Panc1 (cell line): ENCODE data around the gene FRS2. TPM values are rescaled to one million over a fixed set of nuclear protein-coding genes. Genes with fewer than 3 reads are reported as not detected.
A peak's percentile ranks its signal among the peaks of the same experiment; 100 is the strongest.

Experiments
- ATAC-seq: fragments of 200-7000 bp; cut with Tn5 transposase; 2 replicates; pipeline ENCODE4 v1.9.1; 2020; ENCODE audit warnings: mild to moderate bottlenecking, moderate library complexity
- BruUV-seq: library from RNA; stranded (reverse); fragments of 400-500 nt; replicated peaks from 2 replicates; lab custom pipeline; 2021; lab: Mats Ljungman, UMichigan
- CTCF ChIA-PET: fragments of 300-600 bp; sonication (Branson Sonifier 250); formaldehyde crosslinking; loops from one replicate; lab custom pipeline; 2022; ENCODE audit warnings: antibody characterized with exemption; lab: Charles Lee
- POLR2A ChIA-PET: fragments of 300-600 bp; sonication (Branson Sonifier 250); formaldehyde crosslinking; loops from one replicate; lab custom pipeline; 2022; ENCODE audit warnings: antibody characterized with exemption; lab: Charles Lee
- DNase-seq: peaks from one replicate; pipeline ENCODE4 v3.0.0-alpha.2; 2010; ENCODE audit warnings: low read depth, low spot score
- H3K27ac ChIP-seq: 2 replicates; pipeline ENCODE4 v1.5.1; 2011; ENCODE audit warnings: mild to moderate bottlenecking, low read length, inconsistent platforms
- H3K27me3 ChIP-seq: fragments of 200-500 bp; sonication (Bioruptor generic); 2 replicates; pipeline ENCODE4 v1.6.0; 2014; ENCODE audit warnings: low read length, inconsistent platforms; ENCODE audit not compliant: control insufficient read depth, insufficient read depth
- H3K36me3 ChIP-seq: fragments of 200-500 bp; sonication (Bioruptor generic); 2 replicates; pipeline ENCODE4 v1.5.1; 2014; ENCODE audit warnings: inconsistent platforms, mild to moderate bottlenecking, low read length, moderate library complexity; ENCODE audit not compliant: control insufficient read depth, insufficient read depth
- H3K4me1 ChIP-seq: 2 replicates; pipeline ENCODE4 v1.5.1; 2011; ENCODE audit warnings: inconsistent platforms, mild to moderate bottlenecking, low read length, moderate library complexity; ENCODE audit not compliant: control insufficient read depth, insufficient read depth
- H3K4me3 ChIP-seq, 2 experiments: 2 replicates each; pipeline ENCODE4 v1.5.1; 2011 to 2012; ENCODE audit warnings: low read depth in 2 of 2, low read length in 2 of 2, mild to moderate bottlenecking in 2 of 2, inconsistent platforms in 1 of 2, moderate library complexity in 1 of 2
- H3K9me3 ChIP-seq: fragments of 200-500 bp; sonication (Bioruptor generic); 2 replicates; pipeline ENCODE4 v1.5.1; 2014; ENCODE audit warnings: low read depth, mild to moderate bottlenecking, inconsistent platforms, low read length, moderate library complexity; ENCODE audit not compliant: control insufficient read depth, insufficient read depth
- CTCF ChIP-seq: fragments of 450-650 bp; IDR thresholded peaks from 2 replicates; pipeline ENCODE4 v1.5.1; 2017; ENCODE audit warnings: mild to moderate bottlenecking
- POLR2AphosphoS5 ChIP-seq: IDR thresholded peaks from 2 replicates; pipeline ENCODE4 v1.6.1; 2012; ENCODE audit warnings: mild to moderate bottlenecking, low read depth, low read length, moderate library complexity
- SIN3A ChIP-seq: IDR thresholded peaks from 2 replicates; pipeline ENCODE4 v1.6.1; 2012; ENCODE audit warnings: low read depth, mild to moderate bottlenecking, low read length, moderate library complexity, borderline replicate concordance; ENCODE audit not compliant: insufficient read depth
- TCF7L2 ChIP-seq: IDR thresholded peaks from 2 replicates; pipeline ENCODE4 v1.6.1; 2011; ENCODE audit warnings: mild to moderate bottlenecking, low read depth, low read length, inconsistent platforms
- in situ Hi-C: cut with HindIII; loops from 2 replicates; pipeline ENCODE4 v1.10.0; 2016; ENCODE audit warnings: low sequenced_read_pairs, low pct_unique_long_range_greater_than_20kb
- intact Hi-C: fragments of 100-400 bp; cut with micrococcal nuclease; formaldehyde crosslinking; loops from one replicate; pipeline ENCODE4 v1.10.0; 2022; ENCODE audit not compliant: unreplicated experiment
- total RNA-seq: library from RNA; stranded (reverse); gene quantifications from one replicate; pipeline ENCODE4 v1.2.1, GENCODE V29; 2021; ENCODE audit not compliant: unreplicated experiment
- TF ChIP-seq, protein P1 (sequence below), 2 experiments: IDR thresholded peaks; 2 replicates each; pipeline ENCODE4 v1.6.1; 2011 to 2012; ENCODE audit warnings: low read depth in 2 of 2, control low read depth in 1 of 2, low read length in 1 of 2, mild to moderate bottlenecking in 1 of 2, moderate library complexity in 1 of 2; ENCODE audit not compliant: insufficient read depth in 1 of 2

FRS2 gene
- total RNA-seq, 1 experiment from 2014 or later, result 26.6 TPM

DNA sequence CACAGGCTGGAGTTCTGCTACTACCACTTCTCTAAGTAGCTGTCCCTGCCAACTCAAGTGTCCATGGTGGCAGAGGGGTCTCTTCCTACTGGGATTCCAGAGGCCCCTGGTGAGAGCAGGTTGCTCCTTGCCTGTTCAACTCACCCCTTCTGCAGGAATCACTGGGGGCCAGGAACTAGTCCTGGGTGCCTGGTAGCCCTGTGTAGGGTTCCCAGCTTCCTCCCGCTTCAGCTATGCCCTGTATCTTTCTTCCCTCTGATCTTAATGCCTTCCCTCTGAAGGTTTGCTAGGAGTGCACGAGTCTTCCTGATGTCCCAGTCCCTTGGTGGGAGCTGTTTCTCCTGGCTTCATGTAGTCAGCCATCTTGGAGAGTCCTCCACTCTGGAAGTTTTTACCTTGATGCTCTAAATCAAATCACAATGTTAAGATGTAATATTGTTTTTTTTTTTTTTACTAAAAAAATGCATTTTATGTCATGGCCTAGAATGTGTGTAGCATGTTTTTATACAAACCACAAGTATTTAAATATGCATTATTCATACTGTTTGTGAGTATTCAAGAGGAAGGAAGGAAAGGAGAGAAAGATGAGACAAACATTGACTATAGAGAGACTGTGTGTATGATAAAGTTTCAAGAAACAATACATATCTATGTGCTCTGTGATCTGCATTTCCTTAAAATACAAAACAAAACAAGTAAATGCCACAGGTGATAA is 54.7 kb downstream of the FRS2 start:
- in situ Hi-C loops, result no loop called here
- peaks cover 5% of the 10 kb centered on the region for H3K4me1 ChIP-seq
- no peaks in the 10 kb centered on the region for H3K27me3 ChIP-seq
- CTCF ChIA-PET, result no interaction called here
- no peaks in the 10 kb centered on the region for H3K36me3 ChIP-seq
- ATAC-seq, result peak; percentile 59
- intact Hi-C loops, result no loop called here
- TF ChIP-seq, protein P1, sequence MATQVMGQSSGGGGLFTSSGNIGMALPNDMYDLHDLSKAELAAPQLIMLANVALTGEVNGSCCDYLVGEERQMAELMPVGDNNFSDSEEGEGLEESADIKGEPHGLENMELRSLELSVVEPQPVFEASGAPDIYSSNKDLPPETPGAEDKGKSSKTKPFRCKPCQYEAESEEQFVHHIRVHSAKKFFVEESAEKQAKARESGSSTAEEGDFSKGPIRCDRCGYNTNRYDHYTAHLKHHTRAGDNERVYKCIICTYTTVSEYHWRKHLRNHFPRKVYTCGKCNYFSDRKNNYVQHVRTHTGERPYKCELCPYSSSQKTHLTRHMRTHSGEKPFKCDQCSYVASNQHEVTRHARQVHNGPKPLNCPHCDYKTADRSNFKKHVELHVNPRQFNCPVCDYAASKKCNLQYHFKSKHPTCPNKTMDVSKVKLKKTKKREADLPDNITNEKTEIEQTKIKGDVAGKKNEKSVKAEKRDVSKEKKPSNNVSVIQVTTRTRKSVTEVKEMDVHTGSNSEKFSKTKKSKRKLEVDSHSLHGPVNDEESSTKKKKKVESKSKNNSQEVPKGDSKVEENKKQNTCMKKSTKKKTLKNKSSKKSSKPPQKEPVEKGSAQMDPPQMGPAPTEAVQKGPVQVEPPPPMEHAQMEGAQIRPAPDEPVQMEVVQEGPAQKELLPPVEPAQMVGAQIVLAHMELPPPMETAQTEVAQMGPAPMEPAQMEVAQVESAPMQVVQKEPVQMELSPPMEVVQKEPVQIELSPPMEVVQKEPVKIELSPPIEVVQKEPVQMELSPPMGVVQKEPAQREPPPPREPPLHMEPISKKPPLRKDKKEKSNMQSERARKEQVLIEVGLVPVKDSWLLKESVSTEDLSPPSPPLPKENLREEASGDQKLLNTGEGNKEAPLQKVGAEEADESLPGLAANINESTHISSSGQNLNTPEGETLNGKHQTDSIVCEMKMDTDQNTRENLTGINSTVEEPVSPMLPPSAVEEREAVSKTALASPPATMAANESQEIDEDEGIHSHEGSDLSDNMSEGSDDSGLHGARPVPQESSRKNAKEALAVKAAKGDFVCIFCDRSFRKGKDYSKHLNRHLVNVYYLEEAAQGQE (IDR thresholded peaks at IDR 0.05; ENCODE audit: insufficient read depth in 1 of 2, low read depth in 2 of 2, low read length in 1 of 2), result no peak
- no peak for TF ChIP-seq CTCF
- TF ChIP-seq TCF7L2, result no peak
- no peak for TF ChIP-seq SIN3A
- no peak for TF ChIP-seq POLR2AphosphoS5
- H3K4me3 ChIP-seq, result no peak overlapping the region
- POLR2A ChIA-PET, result no interaction called here
- H3K9me3 ChIP-seq, result no peaks in the 10 kb centered on the region
- no peak for DNase-seq
- no peak overlapping the region for H3K27ac ChIP-seq
- BruUV-seq, result no TSS peak

DNA sequence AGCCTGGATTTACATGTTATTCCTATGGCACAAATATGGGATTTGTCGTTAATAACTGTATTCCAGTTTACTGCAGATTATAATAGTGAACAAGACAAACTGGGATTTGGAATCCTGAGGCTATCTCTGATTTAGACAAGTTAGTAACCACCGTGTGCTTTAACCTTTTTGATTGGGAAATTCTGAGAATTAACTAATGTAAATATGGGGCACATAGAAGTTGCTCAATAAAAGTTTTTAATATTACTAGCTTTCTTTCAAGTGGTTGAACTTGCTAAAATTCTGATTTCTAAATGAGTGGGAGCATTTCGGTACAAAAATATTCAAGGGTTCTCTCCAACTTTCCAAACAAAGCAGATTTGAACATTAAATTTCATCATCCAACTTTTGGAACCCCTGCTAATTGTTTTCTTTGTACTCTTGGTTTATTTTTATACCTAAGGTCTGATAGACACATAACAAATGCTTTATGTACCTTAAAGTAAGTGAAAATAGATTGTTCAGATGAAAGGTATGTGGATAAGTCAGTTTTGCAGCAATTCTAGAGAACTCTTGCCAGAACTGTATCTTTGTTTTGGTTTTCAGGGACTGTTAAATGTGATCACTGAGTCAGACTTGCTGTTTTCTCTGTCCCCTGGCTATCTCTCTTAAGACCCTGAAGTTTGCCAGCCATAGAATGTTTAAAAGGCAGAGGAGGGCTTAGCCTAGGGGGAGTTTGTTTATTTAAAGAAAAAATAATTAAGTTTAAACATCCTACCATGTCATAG is 57.5 kb downstream of the FRS2 start:
- in situ Hi-C loops, result no loop called here
- TF ChIP-seq CTCF (no peak), POLR2AphosphoS5 (no peak), SIN3A (no peak), TCF7L2 (no peak)
- TF ChIP-seq, protein P1 (IDR thresholded peaks at IDR 0.05; ENCODE audit: insufficient read depth in 1 of 2, low read depth in 2 of 2, low read length in 1 of 2), result no peak
- no TSS peak for BruUV-seq
- intact Hi-C loops, result no loop called here
- no peak overlapping the region for H3K4me3 ChIP-seq
- H3K27ac ChIP-seq, result no peak overlapping the region
- ChIA-PET CTCF (interaction anchor here (0.6 kb wide), 1 partner anchor 171 kb away, joined by 10 read pairs; no protein-coding TSS in a partner anchor), POLR2A (no interaction called here)
- ATAC-seq (peak; percentile 31; the same call in 1 of the 2 replicates), DNase-seq (no peak)
- H3K4me1 ChIP-seq, result peaks cover 5% of the 10 kb centered on the region
- no peaks in the 10 kb centered on the region for H3K27me3 ChIP-seq
- H3K9me3 ChIP-seq, result no peaks in the 10 kb centered on the region
- no peaks in the 10 kb centered on the region; the same call in 1 of the 2 replicates for H3K36me3 ChIP-seq
